ENCODE measurements around the gene CAMK1D. TPM values are rescaled to one million over a fixed set of nuclear protein-coding genes. Genes with fewer than 3 reads are reported as not detected.

CAMK1D gene
- total and polyA plus RNA-seq, 2 experiments from 2014 or later = 4.6 to 7.2 TPM

GRCh38 chr10:12388671-12389070 is 39.3 kb downstream of the CAMK1D start:
- TF ChIP-seq POLR2AphosphoS5 (IDR thresholded peaks at IDR 0.05; ENCODE audit: low read depth) (no peak), ZNF331 (CRISPR knock-in tag; IDR thresholded peaks at IDR 0.05; ENCODE audit: low read depth) (no peak), ZNF114 (CRISPR knock-in tag; IDR thresholded peaks at IDR 0.05) (no peak)
- DNase-seq (ENCODE audit: low spot score) = no peak
- H3K4me1 ChIP-seq (ENCODE audit: insufficient read depth) = no peaks in the 10 kb centered on the region
- no peaks in the 10 kb centered on the region for H4K20me1 ChIP-seq (replicated peaks; ENCODE audit: insufficient read depth)
- Mint-ChIP-seq H3K4me1 (peaks cover 6% of the 10 kb centered on the region), H3K9me3 (peaks cover 3% of the 10 kb centered on the region; the same call in 1 of the 3 replicates), H3K36me3 (ENCODE audit: low read depth) (peaks cover 3% of the 10 kb centered on the region; the same call in 2 of the 3 replicates), H3K27ac (no peak overlapping the region), H3K4me3 (no peak overlapping the region), H3K27me3 (ENCODE audit: insufficient read depth, low read depth, poor library complexity) (no peaks in the 10 kb centered on the region)
- no peak overlapping the region for H2AFZ ChIP-seq
- H3K36me3 ChIP-seq (ENCODE audit: insufficient read depth) = no peaks in the 10 kb centered on the region
- no peak for ATAC-seq
- no peaks in the 10 kb centered on the region for H3K27me3 ChIP-seq (ENCODE audit: insufficient read depth)
- no peak overlapping the region for H3K4me3 ChIP-seq
- H3F3A ChIP-seq (replicated peaks; ENCODE audit: low read depth) = no peaks in the 10 kb centered on the region
- no peak overlapping the region for H3K4me2 ChIP-seq
- no peaks in the 10 kb centered on the region for H3K79me2 ChIP-seq (replicated peaks; ENCODE audit: insufficient read depth)
- H3K9me2 ChIP-seq (ENCODE audit: insufficient read depth) = no peaks in the 10 kb centered on the region
- 0 out of 2 replicates have a peak overlapping the region, but pooled peaks have one; percentile 59 for H3K27ac ChIP-seq (ENCODE audit: low read depth)

DNA sequence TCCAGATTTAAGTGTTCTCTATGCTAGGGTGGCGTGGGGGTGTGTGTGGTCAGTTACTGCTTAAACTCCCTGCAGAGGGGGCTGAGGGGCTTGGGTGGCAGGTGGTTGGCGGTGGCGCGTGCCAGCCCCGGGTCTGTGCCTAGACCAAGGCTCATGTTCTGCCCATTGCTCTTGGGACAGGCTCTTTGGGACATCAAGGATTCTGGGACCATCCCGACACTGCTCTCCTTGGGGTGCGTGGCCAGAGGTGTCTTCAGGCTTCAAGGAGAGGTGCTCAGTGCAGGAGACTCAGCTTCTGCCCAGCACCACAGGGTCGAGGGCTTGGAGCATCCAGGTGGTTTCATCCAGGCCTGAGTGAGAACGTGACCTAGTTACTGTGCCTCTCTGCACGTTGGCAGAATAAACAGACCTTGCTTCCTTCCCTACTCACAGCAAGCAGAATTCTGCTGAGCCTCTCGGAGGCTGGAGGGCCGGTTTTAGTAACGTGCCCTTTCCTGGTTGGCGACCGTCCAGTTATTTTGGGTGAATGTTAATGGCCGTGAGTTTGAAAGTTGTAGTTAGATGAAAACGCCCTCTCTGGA is 39.9 kb downstream of the CAMK1D start:
- Mint-ChIP-seq H3K36me3 (ENCODE audit: low read depth) (peaks cover 3% of the 10 kb centered on the region; the same call in 2 of the 3 replicates), H3K27ac (no peak overlapping the region), H3K9me3 (peaks cover 3% of the 10 kb centered on the region; the same call in 1 of the 3 replicates), H3K4me1 (peaks cover 6% of the 10 kb centered on the region), H3K27me3 (ENCODE audit: insufficient read depth, low read depth, poor library complexity) (peaks cover 1% of the 10 kb centered on the region), H3K4me3 (no peak overlapping the region)
- ATAC-seq (no peak), DNase-seq (ENCODE audit: low spot score) (no peak)
- no peaks in the 10 kb centered on the region for H3F3A ChIP-seq (replicated peaks; ENCODE audit: low read depth)
- H3K4me1 ChIP-seq (ENCODE audit: insufficient read depth) = no peaks in the 10 kb centered on the region
- no peak overlapping the region for H2AFZ ChIP-seq
- H3K9me2 ChIP-seq (ENCODE audit: insufficient read depth) = 0 out of 2 replicates have a peak, but pooled peaks cover 3% of the 10 kb centered on the region
- H3K27ac ChIP-seq (ENCODE audit: low read depth) = no peak overlapping the region
- H3K79me2 ChIP-seq (replicated peaks; ENCODE audit: insufficient read depth) = no peaks in the 10 kb centered on the region
- H3K4me3 ChIP-seq = no peak overlapping the region
- H3K27me3 ChIP-seq (ENCODE audit: insufficient read depth) = no peaks in the 10 kb centered on the region
- H4K20me1 ChIP-seq (replicated peaks; ENCODE audit: insufficient read depth) = no peaks in the 10 kb centered on the region
- no peaks in the 10 kb centered on the region for H3K36me3 ChIP-seq (ENCODE audit: insufficient read depth)
- H3K4me2 ChIP-seq = no peak overlapping the region
- TF ChIP-seq POLR2AphosphoS5 (IDR thresholded peaks at IDR 0.05; ENCODE audit: low read depth) = no peak
- TF ChIP-seq ZNF114 (CRISPR knock-in tag; IDR thresholded peaks at IDR 0.05) = no peak
- TF ChIP-seq EZH2phosphoT487 (IDR thresholded peaks at IDR 0.05; ENCODE audit: unreplicated experiment) = no peak
- TF ChIP-seq, protein P1, sequence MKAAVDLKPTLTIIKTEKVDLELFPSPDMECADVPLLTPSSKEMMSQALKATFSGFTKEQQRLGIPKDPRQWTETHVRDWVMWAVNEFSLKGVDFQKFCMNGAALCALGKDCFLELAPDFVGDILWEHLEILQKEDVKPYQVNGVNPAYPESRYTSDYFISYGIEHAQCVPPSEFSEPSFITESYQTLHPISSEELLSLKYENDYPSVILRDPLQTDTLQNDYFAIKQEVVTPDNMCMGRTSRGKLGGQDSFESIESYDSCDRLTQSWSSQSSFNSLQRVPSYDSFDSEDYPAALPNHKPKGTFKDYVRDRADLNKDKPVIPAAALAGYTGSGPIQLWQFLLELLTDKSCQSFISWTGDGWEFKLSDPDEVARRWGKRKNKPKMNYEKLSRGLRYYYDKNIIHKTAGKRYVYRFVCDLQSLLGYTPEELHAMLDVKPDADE (IDR thresholded peaks at IDR 0.05) = no peak
- TF ChIP-seq NANOG (IDR thresholded peaks at IDR 0.05; ENCODE audit: borderline replicate concordance) = no peak
- no peak for TF ChIP-seq JUNB (IDR thresholded peaks at IDR 0.05; ENCODE audit: unreplicated experiment)
- TF ChIP-seq CREB1 (CRISPR knock-in tag; IDR thresholded peaks at IDR 0.05; ENCODE audit: low read depth) = no peak
- TF ChIP-seq, protein P2, sequence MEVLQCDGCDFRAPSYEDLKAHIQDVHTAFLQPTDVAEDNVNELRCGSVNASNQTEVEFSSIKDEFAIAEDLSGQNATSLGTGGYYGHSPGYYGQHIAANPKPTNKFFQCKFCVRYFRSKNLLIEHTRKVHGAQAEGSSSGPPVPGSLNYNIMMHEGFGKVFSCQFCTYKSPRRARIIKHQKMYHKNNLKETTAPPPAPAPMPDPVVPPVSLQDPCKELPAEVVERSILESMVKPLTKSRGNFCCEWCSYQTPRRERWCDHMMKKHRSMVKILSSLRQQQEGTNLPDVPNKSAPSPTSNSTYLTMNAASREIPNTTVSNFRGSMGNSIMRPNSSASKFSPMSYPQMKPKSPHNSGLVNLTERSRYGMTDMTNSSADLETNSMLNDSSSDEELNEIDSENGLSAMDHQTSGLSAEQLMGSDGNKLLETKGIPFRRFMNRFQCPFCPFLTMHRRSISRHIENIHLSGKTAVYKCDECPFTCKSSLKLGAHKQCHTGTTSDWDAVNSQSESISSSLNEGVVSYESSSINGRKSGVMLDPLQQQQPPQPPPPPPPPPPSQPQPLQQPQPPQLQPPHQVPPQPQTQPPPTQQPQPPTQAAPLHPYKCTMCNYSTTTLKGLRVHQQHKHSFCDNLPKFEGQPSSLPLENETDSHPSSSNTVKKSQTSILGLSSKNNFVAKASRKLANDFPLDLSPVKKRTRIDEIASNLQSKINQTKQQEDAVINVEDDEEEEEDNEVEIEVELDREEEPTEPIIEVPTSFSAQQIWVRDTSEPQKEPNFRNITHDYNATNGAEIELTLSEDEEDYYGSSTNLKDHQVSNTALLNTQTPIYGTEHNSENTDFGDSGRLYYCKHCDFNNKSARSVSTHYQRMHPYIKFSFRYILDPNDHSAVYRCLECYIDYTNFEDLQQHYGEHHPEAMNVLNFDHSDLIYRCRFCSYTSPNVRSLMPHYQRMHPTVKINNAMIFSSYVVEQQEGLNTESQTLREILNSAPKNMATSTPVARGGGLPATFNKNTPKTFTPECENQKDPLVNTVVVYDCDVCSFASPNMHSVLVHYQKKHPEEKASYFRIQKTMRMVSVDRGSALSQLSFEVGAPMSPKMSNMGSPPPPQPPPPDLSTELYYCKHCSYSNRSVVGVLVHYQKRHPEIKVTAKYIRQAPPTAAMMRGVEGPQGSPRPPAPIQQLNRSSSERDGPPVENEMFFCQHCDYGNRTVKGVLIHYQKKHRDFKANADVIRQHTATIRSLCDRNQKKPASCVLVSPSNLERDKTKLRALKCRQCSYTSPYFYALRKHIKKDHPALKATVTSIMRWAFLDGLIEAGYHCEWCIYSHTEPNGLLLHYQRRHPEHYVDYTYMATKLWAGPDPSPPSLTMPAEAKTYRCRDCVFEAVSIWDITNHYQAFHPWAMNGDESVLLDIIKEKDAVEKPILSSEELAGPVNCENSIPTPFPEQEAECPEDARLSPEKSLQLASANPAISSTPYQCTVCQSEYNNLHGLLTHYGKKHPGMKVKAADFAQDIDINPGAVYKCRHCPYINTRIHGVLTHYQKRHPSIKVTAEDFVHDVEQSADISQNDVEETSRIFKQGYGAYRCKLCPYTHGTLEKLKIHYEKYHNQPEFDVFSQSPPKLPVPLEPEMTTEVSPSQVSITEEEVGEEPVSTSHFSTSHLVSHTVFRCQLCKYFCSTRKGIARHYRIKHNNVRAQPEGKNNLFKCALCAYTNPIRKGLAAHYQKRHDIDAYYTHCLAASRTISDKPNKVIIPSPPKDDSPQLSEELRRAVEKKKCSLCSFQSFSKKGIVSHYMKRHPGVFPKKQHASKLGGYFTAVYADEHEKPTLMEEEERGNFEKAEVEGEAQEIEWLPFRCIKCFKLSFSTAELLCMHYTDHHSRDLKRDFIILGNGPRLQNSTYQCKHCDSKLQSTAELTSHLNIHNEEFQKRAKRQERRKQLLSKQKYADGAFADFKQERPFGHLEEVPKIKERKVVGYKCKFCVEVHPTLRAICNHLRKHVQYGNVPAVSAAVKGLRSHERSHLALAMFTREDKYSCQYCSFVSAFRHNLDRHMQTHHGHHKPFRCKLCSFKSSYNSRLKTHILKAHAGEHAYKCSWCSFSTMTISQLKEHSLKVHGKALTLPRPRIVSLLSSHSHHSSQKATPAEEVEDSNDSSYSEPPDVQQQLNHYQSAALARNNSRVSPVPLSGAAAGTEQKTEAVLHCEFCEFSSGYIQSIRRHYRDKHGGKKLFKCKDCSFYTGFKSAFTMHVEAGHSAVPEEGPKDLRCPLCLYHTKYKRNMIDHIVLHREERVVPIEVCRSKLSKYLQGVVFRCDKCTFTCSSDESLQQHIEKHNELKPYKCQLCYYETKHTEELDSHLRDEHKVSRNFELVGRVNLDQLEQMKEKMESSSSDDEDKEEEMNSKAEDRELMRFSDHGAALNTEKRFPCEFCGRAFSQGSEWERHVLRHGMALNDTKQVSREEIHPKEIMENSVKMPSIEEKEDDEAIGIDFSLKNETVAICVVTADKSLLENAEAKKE (CRISPR knock-in tag; IDR thresholded peaks at IDR 0.05) = no peak
- no peak for TF ChIP-seq EZH2 (IDR thresholded peaks at IDR 0.05; ENCODE audit: low read depth, unreplicated experiment)
- TF ChIP-seq ZNF331 (CRISPR knock-in tag; IDR thresholded peaks at IDR 0.05; ENCODE audit: low read depth) = no peak
- no peak for TF ChIP-seq STAT1 (IDR thresholded peaks at IDR 0.05; ENCODE audit: unreplicated experiment)
- TF ChIP-seq, protein P3, sequence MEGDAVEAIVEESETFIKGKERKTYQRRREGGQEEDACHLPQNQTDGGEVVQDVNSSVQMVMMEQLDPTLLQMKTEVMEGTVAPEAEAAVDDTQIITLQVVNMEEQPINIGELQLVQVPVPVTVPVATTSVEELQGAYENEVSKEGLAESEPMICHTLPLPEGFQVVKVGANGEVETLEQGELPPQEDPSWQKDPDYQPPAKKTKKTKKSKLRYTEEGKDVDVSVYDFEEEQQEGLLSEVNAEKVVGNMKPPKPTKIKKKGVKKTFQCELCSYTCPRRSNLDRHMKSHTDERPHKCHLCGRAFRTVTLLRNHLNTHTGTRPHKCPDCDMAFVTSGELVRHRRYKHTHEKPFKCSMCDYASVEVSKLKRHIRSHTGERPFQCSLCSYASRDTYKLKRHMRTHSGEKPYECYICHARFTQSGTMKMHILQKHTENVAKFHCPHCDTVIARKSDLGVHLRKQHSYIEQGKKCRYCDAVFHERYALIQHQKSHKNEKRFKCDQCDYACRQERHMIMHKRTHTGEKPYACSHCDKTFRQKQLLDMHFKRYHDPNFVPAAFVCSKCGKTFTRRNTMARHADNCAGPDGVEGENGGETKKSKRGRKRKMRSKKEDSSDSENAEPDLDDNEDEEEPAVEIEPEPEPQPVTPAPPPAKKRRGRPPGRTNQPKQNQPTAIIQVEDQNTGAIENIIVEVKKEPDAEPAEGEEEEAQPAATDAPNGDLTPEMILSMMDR (conservative IDR thresholded peaks at IDR 0.05; ENCODE audit: low read depth in 2 of 2) = no peak
